ENCODE measurements around the gene ZNF317. TPM values are rescaled to one million over a fixed set of nuclear protein-coding genes. Genes with fewer than 3 reads are reported as not detected.

The ZNF317 gene
- total and polyA plus RNA-seq, 2 experiments from 2014 or later, result 10.5 to 16.0 TPM

DNA sequence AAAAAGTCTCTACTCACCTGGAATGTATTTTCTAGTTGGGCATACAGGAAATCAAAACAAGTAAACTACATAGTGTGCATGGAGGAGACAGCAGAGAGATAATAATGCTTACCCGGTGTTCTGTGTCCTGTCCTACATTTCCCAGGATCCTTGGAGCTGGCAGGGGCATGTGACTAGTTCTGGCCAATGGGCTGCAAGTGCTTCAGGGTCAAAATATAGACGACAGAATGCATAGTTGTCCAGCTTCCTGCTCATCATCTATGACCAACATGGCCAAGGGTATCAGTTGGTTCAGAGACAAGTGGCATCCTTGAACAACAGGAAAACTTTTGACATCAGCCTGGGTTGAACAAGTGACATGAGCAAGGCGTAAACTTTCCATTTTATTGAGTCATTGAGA, 8.5 kb downstream of the ZNF317 start:
- peaks cover 19% of the 10 kb centered on the region; the same call in 1 of the 2 replicates for H3K36me3 ChIP-seq (ENCODE audit: low read depth)
- H3K9me3 ChIP-seq (ENCODE audit: low read depth), result no peaks in the 10 kb centered on the region
- peaks cover 6% of the 10 kb centered on the region; the same call in 1 of the 2 replicates for H3F3A ChIP-seq (ENCODE audit: insufficient read depth)
- H3K27me3 ChIP-seq (replicated peaks; ENCODE audit: insufficient read depth), result no peaks in the 10 kb centered on the region
- no peak overlapping the region for H3K4me3 ChIP-seq
- in situ Hi-C loops (cut with MboI), result no loop called here
- no peak overlapping the region for H3K27ac ChIP-seq
- DNase-seq, result no peak
- H3K4me2 ChIP-seq (ENCODE audit: unreplicated experiment), result no peak overlapping the region
- H3K4me1 ChIP-seq (ENCODE audit: insufficient read depth), result no peaks in the 10 kb centered on the region
- WGBS, 2 experiments (ENCODE audit: low coverage in 1 of 2, low lambda C conversion rate in 2 of 2, missing lambda C conversion rate in 2 of 2), result 95 to 100% methylated on average over 3 of the region's 3 CpGs
- H2AFZ ChIP-seq, result no peak overlapping the region
- H3K79me2 ChIP-seq (ENCODE audit: insufficient read depth), result peaks cover 100% of the 10 kb centered on the region
- peaks cover 5% of the 10 kb centered on the region for H4K20me1 ChIP-seq (ENCODE audit: insufficient read depth)
- TF ChIP-seq EZH2 (IDR thresholded peaks at IDR 0.05; ENCODE audit: insufficient read depth, poor library complexity, severe bottlenecking) (no peak), EZH2phosphoT487 (IDR thresholded peaks at IDR 0.05; ENCODE audit: insufficient read depth, low read depth) (no peak)
- H3K9ac ChIP-seq, result no peak overlapping the region
- no peaks in the 10 kb centered on the region for H3K9me2 ChIP-seq (ENCODE audit: insufficient read depth)

GRCh38 chr19:9149997-9150396, 9.8 kb downstream of the ZNF317 start:
- Histone ChIP-seq H4K20me1 (ENCODE audit: insufficient read depth) (no peaks in the 10 kb centered on the region; the same call in 1 of the 2 replicates), H3K4me1 (ENCODE audit: insufficient read depth) (no peaks in the 10 kb centered on the region), H3K79me2 (ENCODE audit: insufficient read depth) (peaks cover 100% of the 10 kb centered on the region), H3K9me2 (ENCODE audit: insufficient read depth) (no peaks in the 10 kb centered on the region), H3F3A (ENCODE audit: insufficient read depth) (0 out of 2 replicates have a peak, but pooled peaks cover under 1% of the 10 kb centered on the region), H3K9me3 (ENCODE audit: low read depth) (no peaks in the 10 kb centered on the region), H3K4me2 (ENCODE audit: unreplicated experiment) (no peak overlapping the region), H3K27ac (no peak overlapping the region), H2AFZ (no peak overlapping the region), H3K4me3 (no peak overlapping the region), H3K36me3 (ENCODE audit: low read depth) (peaks cover 20% of the 10 kb centered on the region; the same call in 1 of the 2 replicates), H3K27me3 (replicated peaks; ENCODE audit: insufficient read depth) (no peaks in the 10 kb centered on the region), H3K9ac (no peak overlapping the region)
- TF ChIP-seq EZH2 (IDR thresholded peaks at IDR 0.05; ENCODE audit: insufficient read depth, poor library complexity, severe bottlenecking) (no peak), EZH2phosphoT487 (IDR thresholded peaks at IDR 0.05; ENCODE audit: insufficient read depth, low read depth) (no peak)
- no peak for DNase-seq
- in situ Hi-C loops (cut with MboI), result no loop called here
- 98 to 99% methylated on average over 4 of the region's 4 CpGs for WGBS, 2 experiments (ENCODE audit: low coverage in 1 of 2, low lambda C conversion rate in 2 of 2, missing lambda C conversion rate in 2 of 2)

GRCh38 chr19:9150650-9151049, 10.5 kb downstream of the ZNF317 start:
- no peaks in the 10 kb centered on the region for H3K27me3 ChIP-seq (replicated peaks; ENCODE audit: insufficient read depth)
- H2AFZ ChIP-seq, result no peak overlapping the region
- no peak overlapping the region for H3K9ac ChIP-seq
- no peak for TF ChIP-seq EZH2phosphoT487 (IDR thresholded peaks at IDR 0.05; ENCODE audit: insufficient read depth, low read depth)
- no peak for TF ChIP-seq EZH2 (IDR thresholded peaks at IDR 0.05; ENCODE audit: insufficient read depth, poor library complexity, severe bottlenecking)
- no peak for DNase-seq
- no peak overlapping the region for H3K4me3 ChIP-seq
- H3K9me2 ChIP-seq (ENCODE audit: insufficient read depth), result no peaks in the 10 kb centered on the region
- whole genome bisulfite sequencing, 2 experiments (ENCODE audit: low coverage in 1 of 2, low lambda C conversion rate in 2 of 2, missing lambda C conversion rate in 2 of 2), result 87 to 91% methylated on average over 5 of the region's 5 CpGs
- H3K36me3 ChIP-seq (ENCODE audit: low read depth), result peaks cover 21% of the 10 kb centered on the region; the same call in 1 of the 2 replicates
- no peaks in the 10 kb centered on the region for H3K9me3 ChIP-seq (ENCODE audit: low read depth)
- no peak overlapping the region for H3K27ac ChIP-seq
- H3F3A ChIP-seq (ENCODE audit: insufficient read depth), result no peaks in the 10 kb centered on the region
- H3K4me1 ChIP-seq (ENCODE audit: insufficient read depth), result no peaks in the 10 kb centered on the region
- H3K4me2 ChIP-seq (ENCODE audit: unreplicated experiment), result no peak overlapping the region
- no peaks in the 10 kb centered on the region; the same call in 1 of the 2 replicates for H4K20me1 ChIP-seq (ENCODE audit: insufficient read depth)
- H3K79me2 ChIP-seq (ENCODE audit: insufficient read depth), result peaks cover 100% of the 10 kb centered on the region
- in situ Hi-C loops (cut with MboI), result no loop called here

DNA sequence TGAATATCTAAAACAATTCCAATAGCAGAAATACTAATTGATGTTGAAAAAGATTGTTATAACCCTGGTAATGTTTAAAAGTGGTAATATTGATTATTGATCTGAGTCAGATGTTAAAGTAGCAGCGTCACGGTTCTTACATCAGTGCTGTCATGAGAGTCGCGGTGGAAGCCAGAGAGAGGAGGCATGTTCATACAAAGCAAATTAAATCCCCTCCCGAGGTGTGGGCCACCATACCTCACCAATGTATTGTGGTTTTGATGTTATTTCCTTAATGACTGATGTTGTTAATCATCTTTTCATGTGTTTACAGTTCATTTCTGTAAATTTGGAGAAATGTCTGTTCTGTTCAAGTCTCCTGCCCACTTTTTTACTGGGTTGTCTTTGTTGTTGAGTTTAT, 11.2 kb downstream of the ZNF317 start:
- Histone ChIP-seq H3K9ac (no peak overlapping the region), H3K4me2 (ENCODE audit: unreplicated experiment) (no peak overlapping the region), H3K36me3 (ENCODE audit: low read depth) (peaks cover 20% of the 10 kb centered on the region; the same call in 1 of the 2 replicates), H3K9me3 (ENCODE audit: low read depth) (no peaks in the 10 kb centered on the region), H2AFZ (no peak overlapping the region), H3K4me1 (ENCODE audit: insufficient read depth) (no peaks in the 10 kb centered on the region), H3K79me2 (ENCODE audit: insufficient read depth) (peaks cover 100% of the 10 kb centered on the region), H3F3A (ENCODE audit: insufficient read depth) (no peaks in the 10 kb centered on the region), H3K9me2 (ENCODE audit: insufficient read depth) (no peaks in the 10 kb centered on the region), H4K20me1 (ENCODE audit: insufficient read depth) (no peaks in the 10 kb centered on the region; the same call in 1 of the 2 replicates), H3K27ac (no peak overlapping the region), H3K4me3 (no peak overlapping the region), H3K27me3 (replicated peaks; ENCODE audit: insufficient read depth) (no peaks in the 10 kb centered on the region)
- no peak for DNase-seq
- 95 to 97% methylated on average over 5 of the region's 5 CpGs for WGBS, 2 experiments (ENCODE audit: low coverage in 1 of 2, low lambda C conversion rate in 2 of 2, missing lambda C conversion rate in 2 of 2)
- no peak for TF ChIP-seq EZH2phosphoT487 (IDR thresholded peaks at IDR 0.05; ENCODE audit: insufficient read depth, low read depth)
- no peak for TF ChIP-seq EZH2 (IDR thresholded peaks at IDR 0.05; ENCODE audit: insufficient read depth, poor library complexity, severe bottlenecking)
- in situ Hi-C loops (cut with MboI), result no loop called here
